ENCODE measurements around the gene RPTOR. TPM values are rescaled to one million over a fixed set of nuclear protein-coding genes. Genes with fewer than 3 reads are reported as not detected.

RPTOR gene
- total and polyA plus RNA-seq, 2 experiments from 2014 or later = 6.6 to 16.1 TPM

- Histone ChIP-seq H3K27ac (no peak overlapping the region), H3K36me3 (ENCODE audit: low read depth) (no peaks in the 10 kb centered on the region), H3K9me2 (ENCODE audit: insufficient read depth) (no peaks in the 10 kb centered on the region), H3K4me2 (ENCODE audit: unreplicated experiment) (no peak overlapping the region), H3K4me1 (ENCODE audit: insufficient read depth) (no peaks in the 10 kb centered on the region), H3K79me2 (ENCODE audit: insufficient read depth) (no peaks in the 10 kb centered on the region), H4K20me1 (ENCODE audit: insufficient read depth) (no peaks in the 10 kb centered on the region), H3K27me3 (replicated peaks; ENCODE audit: insufficient read depth) (no peaks in the 10 kb centered on the region; the same call in 1 of the 2 replicates), H3F3A (ENCODE audit: insufficient read depth) (no peaks in the 10 kb centered on the region), H3K4me3 (no peak overlapping the region), H2AFZ (no peak overlapping the region), H3K9ac (no peak overlapping the region), H3K9me3 (ENCODE audit: low read depth) (no peaks in the 10 kb centered on the region)
- DNase-seq = no peak
- 70 to 73% methylated on average over 14 of the region's 14 CpGs for WGBS, 2 experiments (ENCODE audit: low coverage in 1 of 2, low lambda C conversion rate in 2 of 2, missing lambda C conversion rate in 2 of 2)
- TF ChIP-seq EZH2 (IDR thresholded peaks at IDR 0.05; ENCODE audit: insufficient read depth, poor library complexity, severe bottlenecking) (no peak), EZH2phosphoT487 (IDR thresholded peaks at IDR 0.05; ENCODE audit: insufficient read depth, low read depth) (no peak)
- in situ Hi-C loops (cut with MboI) = no loop called here
Measured at GRCh38 chr17:80538484-80538883, 6.2 kb upstream of the RPTOR start.

GRCh38 chr17:80539022-80539641, 5.5 kb upstream of the RPTOR start:
- WGBS, 2 experiments (ENCODE audit: low coverage in 1 of 2, low lambda C conversion rate in 2 of 2, missing lambda C conversion rate in 2 of 2) = 11 to 14% methylated on average over 12 of the region's 12 CpGs
- Histone ChIP-seq H3K9me3 (ENCODE audit: low read depth) (no peaks in the 10 kb centered on the region), H2AFZ (peak overlapping the region; percentile 49), H3K4me1 (ENCODE audit: insufficient read depth) (no peaks in the 10 kb centered on the region), H3K9me2 (ENCODE audit: insufficient read depth) (no peaks in the 10 kb centered on the region), H3K4me2 (ENCODE audit: unreplicated experiment) (no peak overlapping the region), H3K79me2 (ENCODE audit: insufficient read depth) (no peaks in the 10 kb centered on the region), H3K9ac (no peak overlapping the region), H3F3A (ENCODE audit: insufficient read depth) (no peaks in the 10 kb centered on the region), H4K20me1 (ENCODE audit: insufficient read depth) (no peaks in the 10 kb centered on the region), H3K27me3 (replicated peaks; ENCODE audit: insufficient read depth) (no peaks in the 10 kb centered on the region; the same call in 1 of the 2 replicates), H3K4me3 (no peak overlapping the region), H3K36me3 (ENCODE audit: low read depth) (no peaks in the 10 kb centered on the region), H3K27ac (no peak overlapping the region)
- in situ Hi-C loops (cut with MboI) = no loop called here
- peak; percentile 13 for DNase-seq
- TF ChIP-seq EZH2 (IDR thresholded peaks at IDR 0.05; ENCODE audit: insufficient read depth, poor library complexity, severe bottlenecking) (no peak), EZH2phosphoT487 (IDR thresholded peaks at IDR 0.05; ENCODE audit: insufficient read depth, low read depth) (no peak)

- Histone ChIP-seq H3K36me3 (ENCODE audit: low read depth) (no peaks in the 10 kb centered on the region), H3K27me3 (replicated peaks; ENCODE audit: insufficient read depth) (no peaks in the 10 kb centered on the region), H3K9ac (peak overlapping the region; percentile 96), H3K27ac (peak overlapping the region; percentile 72), H3K9me2 (ENCODE audit: insufficient read depth) (no peaks in the 10 kb centered on the region), H3K9me3 (ENCODE audit: low read depth) (no peaks in the 10 kb centered on the region), H4K20me1 (ENCODE audit: insufficient read depth) (no peaks in the 10 kb centered on the region), H3K79me2 (ENCODE audit: insufficient read depth) (peaks cover 59% of the 10 kb centered on the region), H3K4me1 (ENCODE audit: insufficient read depth) (peaks cover 23% of the 10 kb centered on the region), H3K4me3 (peak overlapping the region; percentile 91), H3F3A (ENCODE audit: insufficient read depth) (no peaks in the 10 kb centered on the region), H3K4me2 (ENCODE audit: unreplicated experiment) (peak overlapping the region; percentile 99), H2AFZ (peak overlapping the region; percentile 90)
- in situ Hi-C loops (cut with MboI) = no loop called here
- no peak for TF ChIP-seq EZH2phosphoT487 (IDR thresholded peaks at IDR 0.05; ENCODE audit: insufficient read depth, low read depth)
- TF ChIP-seq EZH2 (IDR thresholded peaks at IDR 0.05; ENCODE audit: insufficient read depth, poor library complexity, severe bottlenecking) = no peak
- WGBS, 2 experiments (ENCODE audit: low coverage in 1 of 2, low lambda C conversion rate in 2 of 2, missing lambda C conversion rate in 2 of 2) = 1 to 2% methylated on average over 8 of the region's 8 CpGs
- DNase-seq = peak; percentile 54
Measured at GRCh38 chr17:80545499-80545826, 825 bp downstream of the RPTOR start.

GRCh38 chr17:80546267-80546666, 1.6 kb downstream of the RPTOR start:
- TF ChIP-seq EZH2 (IDR thresholded peaks at IDR 0.05; ENCODE audit: insufficient read depth, poor library complexity, severe bottlenecking) = no peak
- TF ChIP-seq EZH2phosphoT487 (IDR thresholded peaks at IDR 0.05; ENCODE audit: insufficient read depth, low read depth) = no peak
- H3K4me1 ChIP-seq (ENCODE audit: insufficient read depth) = peaks cover 23% of the 10 kb centered on the region
- H3K4me2 ChIP-seq (ENCODE audit: unreplicated experiment) = peak overlapping the region; percentile 99
- H3K9ac ChIP-seq = peak overlapping the region; percentile 96
- H3K79me2 ChIP-seq (ENCODE audit: insufficient read depth) = peaks cover 67% of the 10 kb centered on the region
- no peak overlapping the region for H2AFZ ChIP-seq
- WGBS, 2 experiments (ENCODE audit: low coverage in 1 of 2, low lambda C conversion rate in 2 of 2, missing lambda C conversion rate in 2 of 2) = 88 to 93% methylated on average over 5 of the region's 5 CpGs
- H4K20me1 ChIP-seq (ENCODE audit: insufficient read depth) = no peaks in the 10 kb centered on the region
- H3K36me3 ChIP-seq (ENCODE audit: low read depth) = no peaks in the 10 kb centered on the region
- no peaks in the 10 kb centered on the region for H3K9me3 ChIP-seq (ENCODE audit: low read depth)
- no peaks in the 10 kb centered on the region for H3K9me2 ChIP-seq (ENCODE audit: insufficient read depth)
- in situ Hi-C loops (cut with MboI) = no loop called here
- H3K4me3 ChIP-seq = peak overlapping the region; percentile 91
- H3K27me3 ChIP-seq (replicated peaks; ENCODE audit: insufficient read depth) = no peaks in the 10 kb centered on the region
- DNase-seq = peak; percentile 11
- no peaks in the 10 kb centered on the region for H3F3A ChIP-seq (ENCODE audit: insufficient read depth)
- no peak overlapping the region for H3K27ac ChIP-seq
